ENCODE data around the gene OSCAR. TPM values are rescaled to one million over a fixed set of nuclear protein-coding genes. Genes with fewer than 3 reads are reported as not detected.

The OSCAR gene
- total RNA-seq, 4 donors from 2014 or later, result 0.91 to 6.5 TPM; not detected in 2

DNA sequence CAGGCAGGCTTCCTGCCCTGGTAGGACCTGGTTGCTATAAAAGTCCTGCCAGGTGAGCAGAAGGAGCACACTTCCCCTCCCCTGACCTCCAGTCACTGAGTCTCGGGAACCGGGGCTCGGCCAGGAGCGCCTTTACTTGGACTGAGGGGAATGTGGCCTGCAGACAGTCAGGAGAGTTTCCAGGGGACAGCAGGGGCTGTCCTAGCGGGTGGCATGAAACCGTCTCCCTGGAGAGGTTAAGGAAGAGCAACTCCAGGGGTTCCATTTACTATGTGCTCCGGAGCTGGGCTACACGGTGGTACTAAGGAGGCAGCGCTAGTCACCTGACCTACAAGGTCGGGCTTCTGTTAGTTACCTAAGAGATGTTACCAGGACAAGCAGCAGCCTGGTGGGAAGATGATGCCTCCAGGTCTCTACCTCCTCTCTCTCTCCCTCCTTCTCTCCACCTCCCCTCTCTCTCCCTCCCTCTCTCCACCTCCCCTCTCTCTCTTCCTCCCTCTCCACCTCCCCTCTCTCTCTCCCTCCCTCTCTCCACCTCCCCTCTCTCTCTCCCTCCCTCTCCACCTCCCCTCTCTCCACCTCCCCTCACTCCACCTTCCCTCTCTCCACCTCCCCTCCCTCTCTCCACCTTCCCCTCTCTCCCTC lies 32.8 kb upstream of the OSCAR start:
- Histone ChIP-seq H3K36me3 (no peaks in the 10 kb centered on the region), H3K4me3 (no peak overlapping the region), H3K4me1 (peaks cover 0 to 4% of the 10 kb centered on the region in 2 donors), H3K27ac (no peak overlapping the region), H3K27me3 (no peaks in the 10 kb centered on the region), H3K9me3 (no peaks in the 10 kb centered on the region)
- intact Hi-C loops (cut with DNase I; ENCODE audit: low total_unique reads), result no loop called here
- TF ChIP-seq, protein P1, sequence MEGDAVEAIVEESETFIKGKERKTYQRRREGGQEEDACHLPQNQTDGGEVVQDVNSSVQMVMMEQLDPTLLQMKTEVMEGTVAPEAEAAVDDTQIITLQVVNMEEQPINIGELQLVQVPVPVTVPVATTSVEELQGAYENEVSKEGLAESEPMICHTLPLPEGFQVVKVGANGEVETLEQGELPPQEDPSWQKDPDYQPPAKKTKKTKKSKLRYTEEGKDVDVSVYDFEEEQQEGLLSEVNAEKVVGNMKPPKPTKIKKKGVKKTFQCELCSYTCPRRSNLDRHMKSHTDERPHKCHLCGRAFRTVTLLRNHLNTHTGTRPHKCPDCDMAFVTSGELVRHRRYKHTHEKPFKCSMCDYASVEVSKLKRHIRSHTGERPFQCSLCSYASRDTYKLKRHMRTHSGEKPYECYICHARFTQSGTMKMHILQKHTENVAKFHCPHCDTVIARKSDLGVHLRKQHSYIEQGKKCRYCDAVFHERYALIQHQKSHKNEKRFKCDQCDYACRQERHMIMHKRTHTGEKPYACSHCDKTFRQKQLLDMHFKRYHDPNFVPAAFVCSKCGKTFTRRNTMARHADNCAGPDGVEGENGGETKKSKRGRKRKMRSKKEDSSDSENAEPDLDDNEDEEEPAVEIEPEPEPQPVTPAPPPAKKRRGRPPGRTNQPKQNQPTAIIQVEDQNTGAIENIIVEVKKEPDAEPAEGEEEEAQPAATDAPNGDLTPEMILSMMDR (IDR thresholded peaks at IDR 0.05), result no peak
- TF ChIP-seq POLR2A (IDR thresholded peaks at IDR 0.05), result no peak
- no peak for DNase-seq

DNA sequence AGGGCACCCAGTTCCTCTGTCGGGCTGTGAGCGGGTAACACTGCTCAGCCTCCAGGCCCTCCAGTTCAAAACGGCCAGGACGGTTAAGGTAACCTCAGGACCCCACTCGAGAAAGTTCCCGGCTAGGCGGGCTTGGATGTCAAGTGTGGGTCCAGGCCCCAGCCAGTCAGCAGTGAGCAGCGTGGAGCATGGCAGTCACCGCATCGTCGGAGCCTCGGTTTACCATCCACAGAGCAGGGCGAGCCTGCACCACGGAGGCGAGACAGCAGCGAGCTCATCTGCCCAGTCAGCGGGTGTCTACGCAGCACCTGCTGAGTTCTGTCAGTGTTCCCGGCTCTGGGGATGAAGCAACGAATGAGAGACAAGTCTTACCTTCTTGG lies 29.0 kb upstream of the OSCAR start:
- Histone ChIP-seq H3K4me3 (no peak overlapping the region), H3K9me3 (no peaks in the 10 kb centered on the region), H3K36me3 (no peaks in the 10 kb centered on the region), H3K4me1 (no peaks in the 10 kb centered on the region), H3K27ac (no peak overlapping the region), H3K27me3 (no peaks in the 10 kb centered on the region)
- TF ChIP-seq, protein P1 (IDR thresholded peaks at IDR 0.05), result no peak
- TF ChIP-seq POLR2A (IDR thresholded peaks at IDR 0.05), result no peak
- no peak for DNase-seq
- intact Hi-C loops (cut with DNase I; ENCODE audit: low total_unique reads), result no loop called here

DNA sequence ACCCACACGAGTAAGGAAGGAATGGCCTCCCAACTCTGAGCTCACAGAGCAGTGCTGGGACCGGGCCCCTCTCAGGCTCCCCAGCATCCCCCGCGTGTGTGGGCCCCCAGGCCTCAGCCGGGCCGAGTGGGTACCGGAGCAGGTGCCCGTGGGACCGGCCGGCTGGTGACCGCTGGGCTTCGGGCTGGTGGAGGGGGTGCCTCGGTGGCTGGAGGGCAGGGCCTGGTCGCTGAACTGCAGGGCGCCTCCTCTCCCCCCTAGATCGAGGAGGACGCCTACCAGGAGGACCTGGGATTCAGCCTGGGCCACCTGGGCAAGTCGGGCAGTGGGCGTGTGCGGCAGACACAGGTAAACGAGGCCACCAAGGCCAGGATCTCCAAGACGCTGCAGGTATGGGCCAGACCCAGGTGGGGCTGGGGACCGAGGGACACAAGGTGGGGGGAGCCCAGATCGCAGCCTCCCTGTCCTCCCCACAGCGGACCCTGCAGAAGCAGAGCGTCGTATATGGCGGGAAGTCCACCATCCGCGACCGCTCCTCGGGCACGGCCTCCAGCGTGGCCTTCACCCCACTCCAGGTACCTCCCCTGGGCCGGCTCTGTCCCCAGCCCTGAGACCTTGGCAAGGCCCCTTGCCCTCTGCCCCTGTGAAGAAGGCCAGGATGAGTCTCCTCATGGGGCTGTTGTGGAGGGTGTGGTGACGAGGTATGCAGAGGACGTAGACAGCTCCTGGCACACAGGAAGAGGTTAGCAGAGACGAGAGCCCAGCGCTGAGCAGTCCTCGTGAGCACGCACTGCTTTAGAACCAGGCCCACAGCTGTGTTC lies 28.4 kb upstream of the OSCAR start:
- no peak for DNase-seq
- no peaks in the 10 kb centered on the region for H3K36me3 ChIP-seq
- intact Hi-C loops (cut with DNase I; ENCODE audit: low total_unique reads), result no loop called here

DNA sequence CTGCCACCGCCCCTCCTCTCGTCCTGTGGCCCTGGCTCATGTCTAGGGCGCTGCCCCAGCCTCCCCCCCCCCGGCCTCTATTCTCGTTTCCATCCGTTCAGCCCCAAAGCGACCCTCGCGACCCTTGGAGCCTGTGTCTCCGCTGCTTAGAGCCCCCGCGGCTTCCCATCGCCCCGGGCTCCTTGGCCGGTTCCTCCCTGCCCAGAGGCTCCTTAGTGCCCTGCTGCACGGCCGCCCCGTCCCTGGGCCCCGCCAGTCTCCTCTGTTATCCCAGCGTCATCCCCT lies 27.8 kb upstream of the OSCAR start:
- Histone ChIP-seq H3K4me3 (no peak overlapping the region), H3K9me3 (no peaks in the 10 kb centered on the region), H3K36me3 (no peaks in the 10 kb centered on the region), H3K27ac (no peak overlapping the region), H3K27me3 (no peaks in the 10 kb centered on the region), H3K4me1 (no peaks in the 10 kb centered on the region)
- DNase-seq, result no peak
- intact Hi-C loops (cut with DNase I; ENCODE audit: low total_unique reads), result no loop called here
- TF ChIP-seq, protein P1 (IDR thresholded peaks at IDR 0.05), result no peak
- no peak for TF ChIP-seq POLR2A (IDR thresholded peaks at IDR 0.05)

More for the DNA sequence above, 28.4 kb upstream of the OSCAR start:
- Histone ChIP-seq H3K4me3 (no peak overlapping the region), H3K9me3 (no peaks in the 10 kb centered on the region), H3K27ac (no peak overlapping the region), H3K4me1 (no peaks in the 10 kb centered on the region), H3K27me3 (no peaks in the 10 kb centered on the region)
- no peak for TF ChIP-seq POLR2A (IDR thresholded peaks at IDR 0.05)
- TF ChIP-seq, protein P1 (IDR thresholded peaks at IDR 0.05), result no peak

DNA sequence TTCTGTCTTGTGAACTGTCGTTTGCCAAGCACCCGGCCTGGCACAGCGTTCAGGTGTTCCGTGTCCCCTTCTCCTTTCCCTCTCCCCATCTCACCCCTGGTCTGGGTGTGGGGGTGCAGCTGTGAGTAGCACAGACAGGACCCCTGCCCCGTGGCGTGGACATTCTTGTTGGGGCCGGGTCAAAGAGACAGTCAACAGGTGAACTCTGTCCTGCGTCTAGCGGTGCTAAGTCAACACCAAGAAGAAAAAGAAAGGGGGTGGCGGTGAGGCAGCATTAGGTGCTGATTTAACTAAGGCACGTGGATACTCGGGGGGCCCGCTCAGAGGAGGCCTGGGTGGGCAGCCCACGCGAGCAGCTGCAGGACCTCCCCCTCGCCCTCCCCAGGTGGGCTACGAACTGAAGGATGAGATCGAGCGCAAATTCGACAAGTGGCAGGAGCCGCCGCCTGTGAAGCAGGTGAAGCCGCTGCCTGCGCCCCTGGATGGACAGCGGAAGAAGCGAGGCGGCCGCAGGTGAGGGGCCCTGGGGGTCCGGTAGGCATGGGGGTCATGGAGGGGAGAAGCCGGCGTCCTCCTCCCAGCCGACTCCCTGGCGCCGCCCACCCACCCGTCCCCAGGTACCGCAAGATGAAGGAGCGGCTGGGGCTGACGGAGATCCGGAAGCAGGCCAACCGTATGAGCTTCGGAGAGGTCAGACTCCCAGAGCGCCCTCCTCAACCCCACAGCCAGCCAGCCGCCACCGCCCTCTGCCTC lies 27.3 kb upstream of the OSCAR start:
- H3K4me1 ChIP-seq, result no peaks in the 10 kb centered on the region
- TF ChIP-seq, protein P1 (IDR thresholded peaks at IDR 0.05), result no peak
- TF ChIP-seq POLR2A (IDR thresholded peaks at IDR 0.05), result no peak
- no peaks in the 10 kb centered on the region for H3K36me3 ChIP-seq
- DNase-seq, result no peak
- no peak overlapping the region for H3K4me3 ChIP-seq
- no peak overlapping the region for H3K27ac ChIP-seq
- H3K27me3 ChIP-seq, result no peaks in the 10 kb centered on the region
- intact Hi-C loops (cut with DNase I; ENCODE audit: low total_unique reads), result no loop called here
- H3K9me3 ChIP-seq, result no peaks in the 10 kb centered on the region

All from uterus (tissue), 4 donors.